ENCODE data around the gene STK10.
"Not testable (repeated sequence)": the region's sequence is repeated elsewhere in the genome, so short reads cannot be mapped to it uniquely, and the experiment has no call there.

Gene STK10

DNA sequence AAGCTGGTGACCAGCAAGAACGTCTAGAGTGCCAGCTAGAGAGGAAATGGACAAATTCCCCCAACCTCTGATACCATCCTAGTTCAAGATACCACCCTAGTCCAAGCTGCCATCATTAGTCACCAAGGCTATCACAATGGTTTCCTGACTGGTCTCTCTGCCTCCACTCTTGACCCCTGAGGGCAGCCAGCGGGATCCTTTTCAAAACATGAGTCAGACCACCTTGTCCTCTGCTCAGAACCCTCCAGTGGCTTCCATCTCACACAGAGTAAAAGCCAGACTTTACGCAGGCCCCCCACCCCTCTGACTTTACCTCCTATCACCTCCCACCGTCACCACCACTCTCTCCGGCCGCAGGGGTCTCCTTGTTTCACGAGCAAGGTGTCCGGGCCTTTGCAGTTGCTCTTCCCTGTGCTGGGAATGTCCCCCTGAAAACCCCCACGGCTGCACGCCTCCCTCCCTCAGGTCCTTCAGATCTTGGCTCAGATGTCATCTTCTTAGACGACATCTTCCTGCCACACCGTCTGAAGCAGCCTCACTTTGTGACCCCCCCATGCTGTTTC is 139.4 kb downstream of the STK10 start:
- no peak for DNase-seq

DNA sequence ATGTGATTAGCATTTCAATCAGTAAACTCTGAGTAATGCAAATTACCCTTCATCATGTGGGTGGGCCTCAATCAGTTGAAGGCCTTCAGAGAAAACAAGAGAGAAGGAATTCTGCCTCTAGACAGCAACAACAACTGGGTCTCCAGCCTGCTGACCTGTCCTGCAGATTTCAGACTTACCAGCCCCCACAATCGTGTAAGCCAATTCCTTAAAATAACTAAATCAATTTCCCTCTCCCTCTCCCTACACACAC is 139.9 kb downstream of the STK10 start:
- no peak for DNase-seq

DNA sequence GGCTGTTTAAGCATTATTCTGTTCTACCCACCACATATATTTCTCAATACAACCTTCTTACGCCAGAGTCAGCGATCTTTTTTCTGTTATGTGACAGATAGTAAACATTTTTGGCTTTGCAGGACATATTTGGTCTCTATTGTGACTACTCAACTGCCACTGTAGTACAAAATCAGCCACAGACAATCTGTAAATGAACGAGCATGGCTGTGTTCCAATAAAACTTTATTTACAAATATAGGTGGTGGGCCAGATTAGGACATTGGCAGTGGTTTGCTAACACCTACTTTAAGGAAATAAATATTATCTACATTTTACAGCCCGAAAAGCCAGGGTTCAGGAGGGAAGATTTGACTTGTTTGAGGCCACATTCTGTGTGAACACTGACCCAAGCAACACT is 141.4 kb downstream of the STK10 start:
- no peak for DNase-seq

DNA sequence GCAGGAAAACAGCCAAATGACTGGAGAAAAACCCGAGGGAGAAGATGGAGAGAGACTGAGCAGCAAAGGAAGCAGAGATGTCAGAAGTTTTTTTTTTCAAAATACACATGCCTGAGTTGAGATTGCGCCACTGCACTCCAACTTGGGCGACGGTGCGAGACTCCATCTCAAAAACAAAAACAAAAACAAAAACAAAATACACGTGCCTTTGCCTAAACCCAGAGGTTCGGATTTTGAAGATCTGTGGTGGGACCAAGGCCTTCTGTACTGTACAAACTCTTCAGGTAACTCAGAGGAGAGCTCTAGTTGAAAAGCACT is 142.8 kb downstream of the STK10 start:
- DNase-seq, result no peak

DNA sequence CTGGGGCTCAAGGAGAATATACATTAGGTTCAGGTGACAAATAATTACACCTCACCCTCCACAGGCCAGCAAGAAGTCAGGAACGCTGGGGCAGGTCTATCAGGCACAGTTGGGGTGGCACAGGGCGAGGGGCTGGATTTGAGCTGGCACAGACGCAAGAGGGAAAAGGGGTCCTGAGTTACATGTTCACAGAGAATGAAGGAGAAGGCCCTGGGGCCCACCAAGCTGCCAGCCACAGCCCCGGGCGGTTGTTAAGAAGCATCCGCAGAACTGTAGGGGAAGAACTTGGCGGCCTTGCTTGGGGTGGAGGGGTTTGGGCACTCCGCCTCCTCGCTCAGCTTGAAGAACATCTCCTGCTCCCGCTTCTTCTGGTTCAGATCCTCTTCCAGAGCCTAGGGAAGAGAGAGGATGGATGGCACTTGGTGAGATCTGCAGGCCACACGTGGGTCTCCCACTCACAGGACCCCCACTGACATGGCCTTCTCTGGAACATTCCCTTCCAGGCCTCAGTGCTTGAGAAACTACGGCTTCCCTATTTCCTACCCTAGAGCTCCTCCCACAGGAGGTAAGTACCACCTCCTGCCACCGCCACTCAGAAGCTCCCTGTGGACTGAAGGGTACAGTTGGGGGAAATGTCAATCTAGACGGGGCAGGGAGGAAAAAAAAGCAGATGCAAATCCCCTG is 143.3 kb downstream of the STK10 start:
- no peak for DNase-seq

DNA sequence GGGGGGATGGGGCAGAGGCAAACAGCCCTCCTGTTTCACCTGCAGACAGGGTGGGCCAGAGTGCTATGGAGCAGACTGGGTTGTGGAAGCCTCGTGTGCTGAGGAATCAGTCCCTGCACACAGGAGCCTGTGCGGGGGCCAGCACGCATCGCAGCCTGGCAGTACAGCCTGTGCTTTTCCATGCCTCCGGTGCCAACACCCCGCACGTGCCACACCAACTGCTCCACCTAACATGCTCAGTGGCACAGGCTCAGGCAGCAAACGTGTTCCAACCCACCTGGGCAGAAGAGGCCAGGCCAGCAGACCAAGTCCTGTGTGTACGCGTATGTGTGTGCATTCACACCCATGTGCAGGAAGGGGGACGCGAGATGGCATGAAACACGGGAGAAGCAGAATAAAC is 144.2 kb downstream of the STK10 start:
- DNase-seq, result no peak

DNA sequence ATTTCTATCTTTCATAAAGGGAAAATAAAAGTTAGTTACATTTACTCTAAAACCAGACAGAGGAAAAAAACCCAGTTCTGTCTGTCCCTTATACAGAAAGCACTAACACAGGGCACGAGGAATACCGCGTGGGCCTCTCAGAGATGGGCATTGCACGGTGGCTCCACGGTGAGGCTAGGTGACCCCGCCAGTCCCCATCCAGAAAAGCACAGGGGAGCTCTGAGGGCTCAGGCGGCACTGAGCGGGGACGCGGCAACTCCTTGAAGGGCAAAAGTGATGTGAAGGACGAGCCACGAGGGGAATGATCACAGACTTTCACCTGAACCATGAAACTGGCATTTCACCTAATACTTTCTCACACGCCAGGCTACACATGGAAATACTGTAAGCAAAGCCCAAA is 145.8 kb downstream of the STK10 start:
- no peak for DNase-seq

DNA sequence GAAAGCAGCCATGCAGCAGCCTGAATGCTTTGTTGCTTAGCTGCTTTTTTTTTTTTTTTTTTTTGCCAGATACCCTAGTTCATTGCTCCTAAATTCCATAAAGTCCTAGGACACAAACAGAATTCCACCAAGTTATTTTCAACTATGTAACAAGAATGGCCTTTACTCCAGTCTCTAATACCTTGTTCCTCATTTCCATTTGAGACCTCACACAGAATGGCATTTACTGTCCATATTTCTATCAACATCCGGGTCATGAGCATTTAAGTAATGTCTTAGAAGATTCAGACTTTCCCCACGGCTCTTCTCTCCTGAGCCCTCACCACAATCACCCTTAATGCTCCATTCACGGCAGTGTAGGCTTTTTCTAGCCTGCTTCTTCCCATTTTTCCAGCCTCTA is 149.9 kb downstream of the STK10 start:
- no peak for DNase-seq

DNA sequence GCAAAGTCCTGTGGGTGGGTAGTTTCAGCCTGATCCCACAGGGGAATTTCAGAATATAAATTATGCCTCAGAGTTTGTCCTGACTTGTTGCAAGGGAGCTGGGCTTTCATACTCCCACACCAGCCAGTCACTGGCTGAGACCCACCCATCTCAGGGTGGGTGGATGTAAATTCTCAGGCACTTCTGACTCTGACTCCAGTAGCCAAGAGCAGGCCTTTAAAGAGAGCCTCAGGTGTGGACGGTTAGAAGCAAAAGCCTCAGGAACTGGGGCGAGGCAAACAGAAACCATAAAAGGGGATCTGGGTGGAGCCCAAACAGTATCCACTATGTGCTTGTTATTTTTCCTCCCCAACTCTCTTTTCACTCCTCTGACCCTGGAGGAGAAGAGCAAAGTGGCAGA is 153.0 kb downstream of the STK10 start:
- peak; percentile 31 for DNase-seq

DNA sequence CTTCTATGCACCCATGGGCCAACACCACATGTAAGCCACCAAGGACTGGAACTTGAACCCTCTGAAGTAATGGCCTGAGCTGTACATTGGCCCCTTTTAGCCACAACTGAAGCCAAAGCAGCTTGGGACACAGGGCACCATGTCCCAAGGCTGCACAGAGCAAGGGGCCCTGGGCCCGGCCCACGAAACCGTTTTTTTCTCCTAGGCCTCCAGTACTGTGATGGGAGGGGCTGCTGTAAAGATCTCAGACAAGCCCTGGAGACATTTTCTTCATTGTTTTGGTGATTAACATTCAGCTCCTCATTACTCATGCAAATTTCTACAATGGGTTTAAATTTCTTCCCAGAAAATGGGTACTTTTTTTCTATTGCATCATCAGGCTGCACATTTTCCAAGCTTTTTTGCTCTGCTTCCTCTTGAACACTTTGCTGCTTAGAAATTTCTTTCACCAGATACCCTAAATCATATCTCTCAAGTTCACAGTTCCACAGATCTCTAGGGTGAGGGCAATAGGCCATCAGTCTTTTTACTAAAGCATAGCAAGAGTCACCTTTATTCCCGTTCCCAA is 156.0 kb downstream of the STK10 start:
- no peak for DNase-seq

DNA sequence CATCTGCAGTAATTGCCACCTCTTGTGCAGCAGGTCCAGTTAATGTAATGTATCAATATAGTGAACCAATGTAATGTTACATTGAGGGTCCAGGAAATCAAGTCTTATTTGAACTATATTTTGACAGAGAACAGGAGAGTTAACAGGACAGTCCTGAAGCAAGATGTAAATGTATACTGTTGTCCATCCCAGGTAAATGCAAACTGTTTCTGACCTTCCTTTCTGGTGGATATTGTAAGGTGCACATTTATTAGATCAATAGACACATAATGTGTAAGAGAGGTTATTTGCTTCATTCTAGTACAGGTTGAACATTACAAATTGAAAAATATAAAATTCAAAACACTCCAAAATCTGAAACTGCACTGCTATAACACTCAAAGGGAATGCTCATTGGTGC is 158.1 kb downstream of the STK10 start:
- no peak for DNase-seq

DNA sequence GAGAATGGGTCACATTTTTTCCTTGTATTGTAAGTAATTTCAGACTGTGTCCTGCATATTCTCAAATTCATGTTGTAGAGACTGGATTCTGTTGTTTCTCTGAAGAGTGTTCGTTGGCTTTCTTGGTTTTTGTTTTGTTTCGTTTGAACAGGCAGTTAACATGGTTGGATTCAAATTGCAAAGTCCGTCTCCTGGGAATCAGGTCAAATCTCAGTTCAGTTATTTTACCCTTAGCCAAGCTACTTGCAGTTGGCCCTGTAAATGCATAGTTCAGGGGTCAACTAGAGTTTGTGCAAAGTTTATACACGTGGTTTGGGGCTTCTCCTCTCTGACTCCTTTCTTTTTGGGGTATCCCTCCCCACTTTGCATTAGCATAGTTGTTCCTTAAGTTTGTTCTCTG is 159.9 kb downstream of the STK10 start:
- DNase-seq, result no peak

DNA sequence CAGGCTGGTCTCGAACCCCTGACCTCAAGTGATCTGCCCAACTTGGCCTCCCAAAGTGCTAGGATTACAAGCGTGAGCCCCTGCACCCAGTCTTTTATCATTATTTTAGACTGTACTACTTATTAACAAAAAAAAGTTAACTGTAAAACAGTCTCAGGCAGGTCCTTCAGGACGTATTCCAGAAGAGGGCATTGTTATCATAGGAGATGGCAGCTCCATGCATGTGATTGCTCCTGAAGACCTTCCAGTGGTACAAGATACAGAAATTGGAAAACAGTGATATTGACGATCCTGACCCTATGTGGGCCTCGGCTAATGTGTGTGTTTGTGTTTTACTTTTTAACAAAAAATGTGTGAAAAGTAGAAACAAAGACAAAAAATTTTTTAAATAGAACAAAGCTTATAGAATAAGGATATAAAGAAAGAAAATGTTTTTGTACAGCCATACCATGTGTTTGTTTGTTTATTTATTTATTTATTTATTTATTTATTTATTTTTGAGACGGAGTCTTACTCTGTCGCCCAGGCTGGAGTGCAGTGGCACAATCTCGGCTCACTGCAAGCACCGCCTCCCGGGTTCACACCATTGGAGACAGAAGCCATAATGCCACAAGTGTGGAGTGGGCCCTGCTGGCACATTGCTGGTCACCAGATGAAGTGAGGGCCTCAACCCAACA is 167.8 kb downstream of the STK10 start:
- DNase-seq, result not testable (repeated sequence)

DNA sequence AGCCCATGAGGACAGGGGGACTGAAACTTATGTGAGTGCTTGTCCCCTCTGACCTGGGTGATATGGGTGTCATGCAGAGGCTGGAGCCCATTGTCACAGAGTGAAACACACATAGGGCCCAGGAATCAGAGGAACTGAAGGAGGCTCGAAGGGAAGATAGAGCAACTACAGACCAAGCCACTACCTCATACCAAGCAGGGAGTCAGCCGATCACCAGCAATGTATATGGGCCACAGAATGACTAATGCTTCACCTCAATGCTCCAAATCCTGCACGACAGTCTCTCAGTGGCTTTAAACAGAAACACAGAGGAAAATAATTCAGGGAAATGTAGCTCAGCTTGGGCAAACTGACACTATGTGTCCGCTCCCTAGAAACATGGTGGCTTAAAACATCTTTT is 172.7 kb downstream of the STK10 start:
- no peak for DNase-seq

DNA sequence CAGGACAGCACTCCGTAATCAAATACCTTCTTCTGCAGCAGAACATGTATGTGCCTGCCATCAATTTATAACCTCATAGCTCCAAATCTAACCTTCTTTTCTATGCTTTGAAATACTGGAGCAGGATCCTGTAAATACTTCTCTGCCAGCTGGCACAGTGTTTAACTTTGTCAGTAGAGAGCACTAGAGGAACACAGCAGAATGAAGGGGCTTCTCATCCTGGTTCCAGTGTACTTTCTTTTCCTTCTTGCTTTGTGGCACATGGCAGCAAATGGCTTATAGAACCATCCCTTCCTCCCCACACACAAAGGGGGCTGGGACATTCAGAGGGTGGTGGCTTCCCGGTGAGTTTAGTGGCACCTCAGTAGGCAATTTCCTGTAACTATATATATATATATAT is 177.7 kb downstream of the STK10 start:
- no peak for DNase-seq

DNA sequence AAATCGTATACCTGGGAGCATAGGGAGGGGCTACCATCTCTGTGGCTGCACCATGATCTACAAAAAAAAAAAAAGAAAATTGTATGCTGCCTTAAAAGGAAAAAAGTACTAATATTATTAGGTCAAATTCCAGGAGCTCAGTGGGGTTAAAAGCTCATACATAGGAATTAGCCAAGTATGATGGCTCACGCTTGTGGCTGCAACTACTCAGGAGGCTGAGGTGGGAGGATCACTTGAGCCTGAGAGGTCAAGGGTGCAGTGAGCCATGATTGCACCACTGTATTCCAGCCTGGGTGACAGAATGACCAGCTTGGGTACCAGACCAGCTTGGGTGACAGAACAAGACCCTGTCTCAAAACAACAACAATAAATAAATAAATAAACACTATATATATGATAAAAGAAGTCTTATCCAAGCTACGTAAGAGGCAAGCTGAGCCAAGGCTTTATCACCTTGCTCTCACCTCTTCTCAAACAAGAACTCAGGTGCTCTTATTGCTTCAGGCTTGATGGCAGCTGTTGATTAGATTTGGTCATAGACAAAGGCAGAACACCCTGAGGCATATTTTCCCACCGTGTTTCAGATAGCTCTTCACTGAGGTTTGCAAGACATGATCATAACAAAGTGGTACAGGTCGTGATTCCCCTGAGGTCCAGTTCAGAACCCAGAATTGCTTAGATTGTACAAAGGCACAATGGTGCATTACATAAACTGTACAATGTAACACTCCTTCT is 178.3 kb downstream of the STK10 start:
- DNase-seq, result no peak

DNA sequence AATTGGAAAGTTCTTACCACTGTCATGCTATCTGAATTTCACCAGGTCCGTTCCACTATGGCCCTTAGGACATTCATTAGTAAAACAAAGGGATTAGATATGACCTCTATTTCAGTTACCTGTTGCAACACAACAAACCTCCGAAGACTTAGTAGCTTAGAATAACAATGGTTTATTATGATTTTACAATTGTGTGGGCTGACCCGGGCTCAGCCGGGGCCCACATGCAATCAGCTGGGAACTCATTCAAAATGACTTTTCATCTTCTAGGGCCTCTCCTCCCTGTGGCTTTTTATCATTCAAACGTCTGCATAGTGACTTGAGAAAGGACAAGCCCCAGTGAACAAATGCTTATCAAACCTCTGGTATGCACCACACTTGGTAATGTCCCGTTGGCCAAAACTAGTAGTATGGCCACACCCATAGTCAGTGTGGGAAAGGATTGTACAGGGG is 179.3 kb downstream of the STK10 start:
- no peak for DNase-seq

DNA sequence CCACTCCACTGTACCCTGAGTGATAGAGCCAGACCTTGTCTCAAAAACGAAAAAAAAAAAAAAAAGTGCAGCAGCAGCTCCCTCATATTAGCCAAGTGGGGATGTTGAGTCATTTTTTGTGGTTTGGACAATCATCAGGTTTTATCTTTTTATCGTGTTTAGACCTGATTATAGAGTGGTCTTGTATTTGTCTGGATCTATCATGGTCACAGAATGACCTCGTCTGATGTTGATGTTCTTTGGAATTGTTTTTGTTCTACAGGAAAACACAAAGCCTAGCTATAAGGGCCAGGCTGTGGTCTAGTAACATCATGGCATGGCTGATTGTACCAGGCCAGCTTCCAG is 179.9 kb downstream of the STK10 start:
- DNase-seq, result no peak

DNA sequence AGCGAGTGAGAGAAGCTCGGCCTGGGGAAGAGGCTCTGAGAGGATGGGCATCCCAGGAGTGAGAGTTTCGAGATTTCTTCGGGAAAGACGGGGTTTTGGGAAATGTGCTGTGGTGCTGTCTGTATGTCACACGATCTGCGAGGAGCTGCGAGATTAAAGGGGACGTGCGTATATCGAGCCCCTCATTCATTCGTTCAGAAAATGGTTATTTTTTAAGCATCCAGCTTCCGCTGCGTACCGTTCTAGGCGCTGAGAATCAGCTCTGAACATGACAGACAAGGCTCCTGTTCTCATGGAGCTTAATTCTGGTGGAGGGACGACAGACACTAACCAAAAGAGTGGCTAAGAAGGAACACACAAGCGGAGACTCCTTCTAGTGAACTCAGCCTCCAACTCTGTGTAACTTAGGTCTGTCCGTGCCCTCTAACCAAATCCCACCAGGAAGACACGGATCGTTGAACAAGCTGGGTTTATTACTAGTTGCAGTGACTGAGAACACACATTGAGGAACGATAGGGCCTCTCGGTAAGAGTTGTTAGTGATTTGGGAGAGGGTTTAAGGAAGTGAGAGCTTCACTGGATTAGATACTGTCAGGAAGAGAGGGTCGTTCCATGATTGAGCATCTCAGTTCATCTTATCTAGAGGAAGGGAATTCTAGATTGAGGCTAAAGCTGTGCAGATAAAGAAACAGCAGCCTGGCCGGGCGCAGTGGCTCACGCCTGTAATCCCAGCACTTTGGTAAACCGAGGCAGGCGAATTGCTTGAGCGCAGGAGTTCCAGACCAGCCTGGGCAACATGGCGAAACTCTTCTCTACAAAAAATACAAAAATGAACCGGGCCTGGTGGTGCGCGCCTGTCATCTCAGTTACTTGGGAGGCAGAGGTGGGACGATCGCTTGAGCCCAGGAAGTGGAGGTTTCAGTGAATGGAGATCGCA is 180.6 kb downstream of the STK10 start:
- DNase-seq, result peak; percentile 26

DNA sequence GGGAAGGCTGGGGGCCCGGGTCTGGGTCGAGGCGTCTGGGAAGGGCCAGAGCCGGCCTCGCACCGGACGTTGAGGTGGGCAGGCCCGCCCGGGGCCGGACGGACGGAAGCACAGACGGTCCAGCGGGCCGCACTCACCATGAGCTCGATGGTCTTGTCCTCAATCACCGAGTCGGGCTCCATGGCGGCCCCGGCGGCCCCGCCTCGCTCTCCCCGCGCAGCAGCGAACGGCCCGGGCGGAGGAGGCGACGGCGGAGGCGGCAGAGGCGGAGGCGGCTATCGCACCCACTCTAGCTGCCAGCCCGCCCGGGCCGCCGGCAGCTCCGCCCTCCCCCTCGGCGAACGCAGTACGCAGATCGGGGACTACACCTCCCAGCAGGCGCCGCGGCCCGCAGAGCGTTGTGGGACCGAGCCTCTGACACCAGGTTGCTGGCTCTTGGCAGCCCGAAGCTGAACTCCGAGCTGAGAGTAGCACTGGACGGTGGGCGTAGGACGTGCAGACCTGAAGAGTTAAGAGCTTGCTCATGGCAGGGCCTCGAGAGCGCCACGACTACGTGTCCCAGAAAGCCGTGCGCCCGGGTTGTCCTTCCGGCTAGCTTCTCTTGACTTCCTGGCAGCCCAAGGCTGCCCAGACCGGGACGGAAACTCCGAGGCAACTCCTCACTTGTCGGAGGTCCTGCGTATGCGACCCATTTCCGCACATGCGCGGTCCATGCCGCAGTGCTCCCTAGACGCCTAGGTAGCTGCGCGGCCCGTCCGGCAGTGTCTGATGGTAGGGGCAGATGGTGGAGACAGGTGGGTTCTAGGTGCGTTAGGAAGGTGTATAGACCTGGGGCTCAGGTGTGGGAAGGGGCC is 181.5 kb downstream of the STK10 start, which contains the start of gene FBXW11:
Gene FBXW11, minus strand, starts transcription at position 318 of the 854 bp plus-strand sequence. Its CDS starts 136 bp downstream, at position 182.
- peak; percentile 97 for DNase-seq

DNA sequence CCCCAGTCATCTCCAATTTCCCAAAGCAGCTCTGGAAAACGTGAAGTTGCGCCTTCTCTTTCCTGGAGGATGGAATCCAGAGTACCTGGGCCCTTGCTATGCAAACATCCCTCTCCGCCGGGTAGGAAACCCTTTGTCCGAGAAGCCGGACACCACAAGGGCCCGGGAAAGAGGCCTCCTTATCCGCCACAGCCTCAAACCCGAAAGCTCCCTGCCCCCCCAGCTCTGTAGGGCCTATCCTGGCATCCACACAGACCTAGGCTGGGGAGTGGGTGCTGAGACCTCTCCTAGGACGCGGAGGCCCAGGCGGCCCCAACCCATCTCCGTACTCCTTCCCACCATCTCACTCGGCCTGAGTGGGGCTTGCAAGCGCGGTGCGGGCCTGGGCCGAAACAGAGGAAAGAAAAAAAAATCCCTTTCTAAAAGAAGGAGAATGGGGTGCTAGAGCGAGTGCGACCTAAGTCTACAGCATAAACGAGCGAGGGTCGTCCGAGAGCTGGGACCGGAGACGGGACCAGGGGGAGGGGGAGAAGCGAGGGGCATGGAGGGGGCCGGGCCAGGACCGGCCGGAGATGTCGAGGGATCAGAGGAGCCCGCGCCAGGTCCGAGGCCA is 182.2 kb downstream of the STK10 start:
- peak; percentile 41 for DNase-seq

Data from stimulated activated CD4-positive, alpha-beta T cell treated with anti-CD3 and anti-CD28 coated beads, Interleukin-15, amount 100 ng/mL, for 24 hours (primary cell).